Esophagus muscularis mucosa (tissue), 3 donors: ENCODE measurements around the gene BRD1.

Experiments used
- CTCF ChIP-seq, 3 experiments: fragments of 200-600 bp in 2 of 3; fragments of 450-650 bp in 1 of 3; sonication (generic) in 2 of 3; IDR thresholded peaks; one replicate each; pipeline ENCODE4 v1.5.1; 2017 to 2019; ENCODE audit warnings: antibody characterized with exemption in 3 of 3, mild to moderate bottlenecking in 2 of 3, moderate library complexity in 1 of 3
- POLR2A ChIP-seq: fragments of 450-650 bp; IDR thresholded peaks from one replicate; pipeline ENCODE4 v1.6.1; 2017; ENCODE audit warnings: antibody characterized with exemption, moderate library complexity, mild to moderate bottlenecking, low read depth
- POLR2AphosphoS5 ChIP-seq, 2 donors: sonication (generic); formaldehyde crosslinking; IDR thresholded peaks; one replicate each; pipeline ENCODE4 v1.6.1; 2017; ENCODE audit warnings: antibody characterized with exemption in 2 of 2

DNA sequence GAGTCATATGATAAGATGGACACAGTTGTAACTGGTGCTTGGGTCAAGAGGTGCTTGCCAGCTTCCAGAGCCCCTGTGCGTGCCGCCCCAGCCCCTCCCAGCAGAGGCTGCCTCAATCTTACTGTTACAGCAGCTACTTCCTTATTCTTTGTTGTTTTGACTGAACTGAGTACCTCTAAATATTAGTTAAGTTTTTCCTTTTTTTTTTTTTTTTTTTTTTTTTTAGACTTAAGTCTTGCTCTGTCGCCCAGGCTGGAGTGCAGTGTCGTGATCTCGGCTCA is 34.8 kb upstream of the BRD1 start:
- TF ChIP-seq CTCF (IDR thresholded peaks at IDR 0.05) = no peak
- TF ChIP-seq POLR2AphosphoS5 (IDR thresholded peaks at IDR 0.05) = no peak
- TF ChIP-seq POLR2A = no peak
